Epithelial cell of esophagus (primary cell): ENCODE data around the gene MUC20.

ENCODE experiments used
- DNase-seq: peaks from one replicate; pipeline ENCODE4 v3.0.0; 2010; ENCODE audit warnings: low read depth
- H3K4me3 ChIP-seq: 2 replicates; pipeline ENCODE4 v1.5.1; 2011; ENCODE audit warnings: mild to moderate bottlenecking, low read length, control low read depth
- CTCF ChIP-seq: IDR thresholded peaks from 2 replicates; pipeline ENCODE4 v1.5.1; 2011; ENCODE audit warnings: low read depth, mild to moderate bottlenecking, low read length, control low read depth, inconsistent platforms; ENCODE audit not compliant: insufficient read depth; ENCODE audit errors: missing control alignments

MUC20 gene

GRCh38 chr3:195763843-195764825, 43.4 kb downstream of the MUC20 start:
- no peak overlapping the region for H3K4me3 ChIP-seq
- TF ChIP-seq CTCF: no peak
- no peak for DNase-seq

- no peak overlapping the region for H3K4me3 ChIP-seq
- no peak for DNase-seq
- TF ChIP-seq CTCF: no peak
Measured at GRCh38 chr3:195764961-195765706, 44.4 kb downstream of the MUC20 start.

GRCh38 chr3:195766671-195767070, 45.9 kb downstream of the MUC20 start:
- TF ChIP-seq CTCF: no peak
- no peak for DNase-seq

GRCh38 chr3:195767792-195768191, 47.0 kb downstream of the MUC20 start:
- TF ChIP-seq CTCF: no peak
- no peak overlapping the region for H3K4me3 ChIP-seq
- no peak for DNase-seq

More at GRCh38 chr3:195766671-195767070, 45.9 kb downstream of the MUC20 start:
- no peak overlapping the region for H3K4me3 ChIP-seq

GRCh38 chr3:195768414-195768813, 47.6 kb downstream of the MUC20 start:
- no peak overlapping the region for H3K4me3 ChIP-seq
- no peak for TF ChIP-seq CTCF
- no peak for DNase-seq

- no peak overlapping the region for H3K4me3 ChIP-seq
- TF ChIP-seq CTCF: no peak
- no peak for DNase-seq
Measured at GRCh38 chr3:195768831-195769303, 48.1 kb downstream of the MUC20 start.
